Memory B cell (primary cell): ENCODE measurements around the gene ELMO1.
A peak's percentile ranks its signal among the peaks of the same experiment; 100 is the strongest.

ENCODE experiments used
- ATAC-seq: fragments of 150-1000 bp; cut with Tn5 transposase; 2 replicates; pipeline ENCODE4 v1.10.0; 2021; ENCODE audit warnings: low read depth, mild to moderate bottlenecking, moderate library complexity
- DNase-seq, 2 donors: peaks; one replicate each; pipeline ENCODE4 v3.0.0; 2022; ENCODE audit warnings: low spot score in 2 of 2
- H3K27ac Mint-ChIP-seq: one replicate; pipeline ENCODE4 v1.8.0; 2022; ENCODE audit warnings: mild to moderate bottlenecking, moderate library complexity, mixed read lengths
- H3K27me3 Mint-ChIP-seq: one replicate; pipeline ENCODE4 v1.8.0; 2022; ENCODE audit warnings: mixed read lengths
- H3K36me3 Mint-ChIP-seq: one replicate; pipeline ENCODE4 v1.8.0; 2022; ENCODE audit warnings: mild to moderate bottlenecking, mixed read lengths
- H3K4me1 Mint-ChIP-seq: one replicate; pipeline ENCODE4 v1.8.0; 2022; ENCODE audit warnings: mixed read lengths
- H3K4me3 Mint-ChIP-seq: one replicate; pipeline ENCODE4 v1.8.0; 2022; ENCODE audit warnings: mild to moderate bottlenecking, moderate library complexity, mixed read lengths
- H3K9me3 Mint-ChIP-seq: one replicate; pipeline ENCODE4 v1.8.0; 2022; ENCODE audit warnings: mixed read lengths

The ELMO1 gene

GRCh38 chr7:37416378-37417106, 32.1 kb downstream of the ELMO1 start:
- peak; percentile 85 for ATAC-seq
- Mint-ChIP-seq H3K9me3 (peaks cover 2% of the 10 kb centered on the region), H3K27ac (peak overlapping the region; percentile 98), H3K4me1 (peaks cover 49% of the 10 kb centered on the region), H3K4me3 (peak overlapping the region; percentile 82), H3K27me3 (no peaks in the 10 kb centered on the region), H3K36me3 (peaks cover 8% of the 10 kb centered on the region)
- DNase-seq, result peak in 1 of 2 donors; percentile 29

- Mint-ChIP-seq H3K9me3 (peaks cover 2% of the 10 kb centered on the region), H3K4me3 (no peak overlapping the region), H3K27me3 (no peaks in the 10 kb centered on the region), H3K27ac (peak overlapping the region; percentile 98), H3K36me3 (peaks cover 8% of the 10 kb centered on the region), H3K4me1 (peaks cover 44% of the 10 kb centered on the region)
- DNase-seq (no peak), ATAC-seq (no peak)
Observed at GRCh38 chr7:37415629-37416028, 33.0 kb downstream of the ELMO1 start.

- Mint-ChIP-seq H3K27ac (no peak overlapping the region), H3K4me3 (no peak overlapping the region), H3K27me3 (no peaks in the 10 kb centered on the region), H3K9me3 (peaks cover 2% of the 10 kb centered on the region), H3K36me3 (peaks cover 8% of the 10 kb centered on the region), H3K4me1 (peaks cover 46% of the 10 kb centered on the region)
- ATAC-seq (no peak), DNase-seq (no peak)
Observed at GRCh38 chr7:37414352-37414983, 34.2 kb downstream of the ELMO1 start.

GRCh38 chr7:37411444-37412034, 37.1 kb downstream of the ELMO1 start:
- ATAC-seq, result no peak
- H3K4me3 Mint-ChIP-seq, result peak overlapping the region; percentile 30

GRCh38 chr7:37410305-37411229, 38.1 kb downstream of the ELMO1 start:
- H3K36me3 Mint-ChIP-seq, result peaks cover 8% of the 10 kb centered on the region
- no peak for ATAC-seq
- H3K27me3 Mint-ChIP-seq, result no peaks in the 10 kb centered on the region
- no peak for DNase-seq
- peaks cover 2% of the 10 kb centered on the region for H3K9me3 Mint-ChIP-seq
- peak overlapping the region; percentile 60 for H3K27ac Mint-ChIP-seq
- no peak overlapping the region for H3K4me3 Mint-ChIP-seq
- peaks cover 46% of the 10 kb centered on the region for H3K4me1 Mint-ChIP-seq

More at GRCh38 chr7:37411444-37412034, 37.1 kb downstream of the ELMO1 start:
- H3K36me3 Mint-ChIP-seq, result peaks cover 8% of the 10 kb centered on the region
- DNase-seq, result no peak
- peaks cover 40% of the 10 kb centered on the region for H3K4me1 Mint-ChIP-seq
- H3K27me3 Mint-ChIP-seq, result no peaks in the 10 kb centered on the region
- H3K9me3 Mint-ChIP-seq, result peaks cover 2% of the 10 kb centered on the region
- H3K27ac Mint-ChIP-seq, result no peak overlapping the region

- no peak for DNase-seq
- Mint-ChIP-seq H3K9me3 (peaks cover 2% of the 10 kb centered on the region), H3K36me3 (peaks cover 8% of the 10 kb centered on the region), H3K27me3 (no peaks in the 10 kb centered on the region), H3K4me3 (peak overlapping the region; percentile 78), H3K27ac (peak overlapping the region; percentile 60), H3K4me1 (peaks cover 48% of the 10 kb centered on the region)
- no peak for ATAC-seq
Observed at GRCh38 chr7:37409461-37409860, 39.2 kb downstream of the ELMO1 start.

GRCh38 chr7:37408291-37409228, 40.1 kb downstream of the ELMO1 start:
- peak overlapping the region; percentile 60 for H3K27ac Mint-ChIP-seq
- ATAC-seq, result peak; percentile 77
- peak overlapping the region; percentile 78 for H3K4me3 Mint-ChIP-seq
- peaks cover 2% of the 10 kb centered on the region for H3K9me3 Mint-ChIP-seq
- peaks cover 52% of the 10 kb centered on the region for H3K4me1 Mint-ChIP-seq
- DNase-seq, result peak in 1 of 2 donors; percentile 5
- peaks cover 11% of the 10 kb centered on the region for H3K36me3 Mint-ChIP-seq
- H3K27me3 Mint-ChIP-seq, result no peaks in the 10 kb centered on the region

- Mint-ChIP-seq H3K9me3 (peaks cover 2% of the 10 kb centered on the region), H3K27ac (no peak overlapping the region), H3K4me1 (peaks cover 43% of the 10 kb centered on the region), H3K4me3 (no peak overlapping the region), H3K27me3 (no peaks in the 10 kb centered on the region), H3K36me3 (peaks cover 14% of the 10 kb centered on the region)
- DNase-seq (no peak), ATAC-seq (no peak)
Observed at GRCh38 chr7:37405603-37406122, 43.0 kb downstream of the ELMO1 start.

- ATAC-seq (no peak), DNase-seq (no peak)
- no peak overlapping the region for H3K27ac Mint-ChIP-seq
- no peak overlapping the region for H3K4me3 Mint-ChIP-seq
- H3K4me1 Mint-ChIP-seq, result peaks cover 37% of the 10 kb centered on the region
- H3K27me3 Mint-ChIP-seq, result no peaks in the 10 kb centered on the region
- peaks cover 2% of the 10 kb centered on the region for H3K9me3 Mint-ChIP-seq
- peaks cover 14% of the 10 kb centered on the region for H3K36me3 Mint-ChIP-seq
Observed at GRCh38 chr7:37405128-37405527, 43.5 kb downstream of the ELMO1 start.

GRCh38 chr7:37399876-37400421, 48.7 kb downstream of the ELMO1 start:
- Mint-ChIP-seq H3K27me3 (no peaks in the 10 kb centered on the region), H3K36me3 (peaks cover 14% of the 10 kb centered on the region), H3K27ac (no peak overlapping the region), H3K4me1 (peaks cover 44% of the 10 kb centered on the region), H3K9me3 (peaks cover 2% of the 10 kb centered on the region), H3K4me3 (no peak overlapping the region)
- no peak for DNase-seq
- ATAC-seq, result no peak

GRCh38 chr7:37398403-37398802, 50.3 kb downstream of the ELMO1 start:
- Mint-ChIP-seq H3K27ac (peak overlapping the region; percentile 31), H3K27me3 (no peaks in the 10 kb centered on the region), H3K9me3 (peaks cover 2% of the 10 kb centered on the region), H3K4me3 (no peak overlapping the region), H3K4me1 (peaks cover 55% of the 10 kb centered on the region), H3K36me3 (peaks cover 15% of the 10 kb centered on the region)
- no peak for ATAC-seq
- DNase-seq, result no peak

GRCh38 chr7:37395618-37396259, 52.9 kb downstream of the ELMO1 start:
- Mint-ChIP-seq H3K9me3 (no peaks in the 10 kb centered on the region), H3K36me3 (peaks cover 4% of the 10 kb centered on the region), H3K27ac (peak overlapping the region; percentile 93), H3K4me3 (peak overlapping the region; percentile 9), H3K27me3 (no peaks in the 10 kb centered on the region), H3K4me1 (peaks cover 73% of the 10 kb centered on the region)
- ATAC-seq, result peak; percentile 85
- no peak for DNase-seq
